Breast epithelium (tissue), 4 donors: ENCODE data around the gene ZNF366. TPM values are rescaled to one million over a fixed set of nuclear protein-coding genes. Genes with fewer than 3 reads are reported as not detected.

Experiments used
- DNase-seq, 2 donors: peaks; one replicate each; pipeline ENCODE4 v3.0.0-alpha.2; 2019; ENCODE audit warnings: low spot score in 2 of 2
- H3K27ac ChIP-seq, 2 donors: fragments of 200-600 bp; sonication (generic) in 1 of 2; one replicate each; pipeline ENCODE4 v1.5.1; 2016 to 2019; ENCODE audit warnings: mild to moderate bottlenecking in 1 of 2
- H3K27me3 ChIP-seq, 2 donors: fragments of 200-600 bp; sonication (generic) in 1 of 2; one replicate each; pipeline versions ENCODE4 v1.5.1 to v1.6.0; 2017 to 2019; ENCODE audit warnings: control low read depth in 1 of 2, mild to moderate bottlenecking in 1 of 2
- H3K36me3 ChIP-seq: fragments of 200-600 bp; one replicate; pipeline ENCODE4 v1.5.1; 2019
- H3K4me1 ChIP-seq, 2 donors: fragments of 200-600 bp; sonication (generic); one replicate each; pipeline ENCODE4 v1.5.1; 2016 to 2019; ENCODE audit warnings: control low read depth in 1 of 2
- H3K4me3 ChIP-seq, 3 donors: fragments of 200-600 bp; sonication (generic); 1 replicate in 2 of 3; 2 replicates in 1 of 3; pipeline ENCODE4 v1.5.1; 2016 to 2019; ENCODE audit warnings: mild to moderate bottlenecking in 3 of 3, moderate library complexity in 2 of 3
- H3K9me3 ChIP-seq, 2 donors: fragments of 200-600 bp; sonication (generic) in 1 of 2; one replicate each; pipeline ENCODE4 v1.5.1; 2016 to 2019; ENCODE audit warnings: control low read depth in 1 of 2
- CTCF ChIP-seq, 3 donors: fragments of 450-650 bp; IDR thresholded peaks; one replicate each; pipeline ENCODE4 v1.5.1; 2016 to 2017; ENCODE audit warnings: antibody characterized with exemption in 3 of 3, mild to moderate bottlenecking in 3 of 3, moderate library complexity in 3 of 3
- POLR2A ChIP-seq: fragments of 450-650 bp; IDR thresholded peaks from one replicate; pipeline ENCODE4 v1.6.1; 2016; ENCODE audit warnings: antibody characterized with exemption, mild to moderate bottlenecking, moderate library complexity
- POLR2AphosphoS5 ChIP-seq, 3 donors: sonication (generic); formaldehyde crosslinking; IDR thresholded peaks; one replicate each; pipeline ENCODE4 v1.6.1; 2017; ENCODE audit warnings: antibody characterized with exemption in 3 of 3
- intact Hi-C: fragments of 100-400 bp; cut with DNase I; formaldehyde crosslinking; loops from one replicate; pipeline ENCODE4 v1.15.1; 2023; ENCODE audit warnings: low total_unique reads
- total RNA-seq, 3 donors: library from RNA; depleted of rRNA; stranded (reverse); fragments of >200 nt; gene quantifications; one replicate each; pipeline ENCODE4 v1.1.0, GENCODE V29; 2016

Gene ZNF366
- total RNA-seq, 3 donors from 2014 or later, result 1.9 to 5.2 (median 2.6) TPM

GRCh38 chr5:72427488-72428437 is 79.4 kb downstream of the ZNF366 start:
- Histone ChIP-seq H3K4me1 (no peaks in the 10 kb centered on the region), H3K27ac (peak overlapping the region in 1 of 2 donors; percentile 23), H3K9me3 (no peaks in the 10 kb centered on the region), H3K36me3 (no peaks in the 10 kb centered on the region), H3K4me3 (no peak overlapping the region), H3K27me3 (no peaks in the 10 kb centered on the region)
- intact Hi-C loops, result no loop called here
- DNase-seq, result no peak
- no peak for TF ChIP-seq CTCF (IDR thresholded peaks at IDR 0.05)
- peak in 1 of 3 donors; percentile 53 for TF ChIP-seq POLR2AphosphoS5 (IDR thresholded peaks at IDR 0.05)

GRCh38 chr5:72427016-72427415 is 80.2 kb downstream of the ZNF366 start:
- no peaks in the 10 kb centered on the region for H3K4me1 ChIP-seq
- TF ChIP-seq POLR2AphosphoS5 (IDR thresholded peaks at IDR 0.05) (no peak), CTCF (IDR thresholded peaks at IDR 0.05) (no peak), POLR2A (no peak)
- H3K27me3 ChIP-seq, result no peaks in the 10 kb centered on the region
- no peak for DNase-seq
- H3K36me3 ChIP-seq, result no peaks in the 10 kb centered on the region
- intact Hi-C loops, result no loop called here
- H3K9me3 ChIP-seq, result no peaks in the 10 kb centered on the region
- H3K27ac ChIP-seq, result no peak overlapping the region
- no peak overlapping the region for H3K4me3 ChIP-seq

- H3K4me3 ChIP-seq, result no peak overlapping the region
- H3K9me3 ChIP-seq, result no peaks in the 10 kb centered on the region
- no peaks in the 10 kb centered on the region for H3K27me3 ChIP-seq
- H3K27ac ChIP-seq, result no peak overlapping the region
- intact Hi-C loops, result no loop called here
- no peaks in the 10 kb centered on the region for H3K36me3 ChIP-seq
- no peak for DNase-seq
- no peak for TF ChIP-seq POLR2AphosphoS5 (IDR thresholded peaks at IDR 0.05)
- no peak for TF ChIP-seq CTCF (IDR thresholded peaks at IDR 0.05)
- TF ChIP-seq POLR2A, result no peak
- H3K4me1 ChIP-seq, result no peaks in the 10 kb centered on the region
Measured at GRCh38 chr5:72426019-72426418, 81.2 kb downstream of the ZNF366 start.

GRCh38 chr5:72418271-72418670 is 88.9 kb downstream of the ZNF366 start:
- no peaks in the 10 kb centered on the region for H3K27me3 ChIP-seq
- intact Hi-C loops, result no loop called here
- no peak for DNase-seq
- H3K27ac ChIP-seq, result no peak overlapping the region
- TF ChIP-seq POLR2AphosphoS5 (IDR thresholded peaks at IDR 0.05) (no peak), POLR2A (no peak)
- no peaks in the 10 kb centered on the region for H3K36me3 ChIP-seq
- no peaks in the 10 kb centered on the region for H3K4me1 ChIP-seq
- no peak overlapping the region for H3K4me3 ChIP-seq
- H3K9me3 ChIP-seq, result no peaks in the 10 kb centered on the region

GRCh38 chr5:72417333-72418062 is 89.7 kb downstream of the ZNF366 start:
- TF ChIP-seq POLR2AphosphoS5 (IDR thresholded peaks at IDR 0.05), result no peak
- no peak for TF ChIP-seq CTCF (IDR thresholded peaks at IDR 0.05)
- no peak for TF ChIP-seq POLR2A
- H3K4me1 ChIP-seq, result no peaks in the 10 kb centered on the region
- H3K27me3 ChIP-seq, result no peaks in the 10 kb centered on the region
- intact Hi-C loops, result no loop called here
- H3K27ac ChIP-seq, result no peak overlapping the region
- no peaks in the 10 kb centered on the region for H3K36me3 ChIP-seq
- H3K4me3 ChIP-seq, result no peak overlapping the region
- H3K9me3 ChIP-seq, result no peaks in the 10 kb centered on the region
- no peak for DNase-seq
